ENCODE data around the gene MAS1L. TPM values are rescaled to one million over a fixed set of nuclear protein-coding genes. Genes with fewer than 3 reads are reported as not detected.
"Not testable (repeated sequence)": the region's sequence is repeated elsewhere in the genome, so short reads cannot be mapped to it uniquely, and the experiment has no call there.

The MAS1L gene
- total RNA-seq, 1 donor from 2014 or later = not detected

- intact Hi-C loops (cut with micrococcal nuclease) = no loop called here
Observed at GRCh38 chr6:29483735-29484134, 4.0 kb downstream of the MAS1L start.

- intact Hi-C loops (cut with micrococcal nuclease) = no loop called here
Observed at GRCh38 chr6:29483186-29483585, 4.6 kb downstream of the MAS1L start.

GRCh38 chr6:29479560-29479959, 8.2 kb downstream of the MAS1L start:
- intact Hi-C loops (cut with micrococcal nuclease) = no loop called here

- intact Hi-C loops (cut with micrococcal nuclease) = no loop called here
Observed at GRCh38 chr6:29478740-29479139, 9.0 kb downstream of the MAS1L start.

GRCh38 chr6:29477923-29478450, 9.8 kb downstream of the MAS1L start:
- intact Hi-C loops (cut with micrococcal nuclease) = no loop called here

GRCh38 chr6:29474996-29475395, 12.8 kb downstream of the MAS1L start:
- intact Hi-C loops (cut with micrococcal nuclease) = no loop called here

GRCh38 chr6:29466241-29466640, 21.5 kb downstream of the MAS1L start:
- intact Hi-C loops (cut with micrococcal nuclease) = no loop called here

GRCh38 chr6:29465801-29466200, 22.0 kb downstream of the MAS1L start:
- intact Hi-C loops (cut with micrococcal nuclease) = no loop called here

- intact Hi-C loops (cut with micrococcal nuclease) = no loop called here
Observed at GRCh38 chr6:29465279-29465678, 22.5 kb downstream of the MAS1L start.

- intact Hi-C loops (cut with micrococcal nuclease) = no loop called here
Observed at GRCh38 chr6:29462022-29462421, 25.7 kb downstream of the MAS1L start.

GRCh38 chr6:29461021-29461814, 26.5 kb downstream of the MAS1L start:
- intact Hi-C loops (cut with micrococcal nuclease) = no loop called here

- intact Hi-C loops (cut with micrococcal nuclease) = no loop called here
Observed at GRCh38 chr6:29456971-29457370, 30.8 kb downstream of the MAS1L start, which contains the start of the genes OR11A1 and OR2H1. OR11A1 (minus strand) TSS chr6:29457071; CDS start chr6:29427641, 29,430 bp downstream. OR2H1 (plus strand) TSS chr6:29457155; CDS start chr6:29461770, 4,615 bp downstream.

- intact Hi-C loops (cut with micrococcal nuclease) = no loop called here
Observed at GRCh38 chr6:29451471-29452193, 36.1 kb downstream of the MAS1L start.

- intact Hi-C loops (cut with micrococcal nuclease) = no loop called here
Observed at GRCh38 chr6:29447670-29448069, 40.1 kb downstream of the MAS1L start.

GRCh38 chr6:29444031-29444430, 43.7 kb downstream of the MAS1L start:
- intact Hi-C loops (cut with micrococcal nuclease) = not testable (repeated sequence)

- intact Hi-C loops (cut with micrococcal nuclease) = no loop called here
Observed at GRCh38 chr6:29442719-29443118, 45.0 kb downstream of the MAS1L start.

GRCh38 chr6:29439006-29439405, 48.8 kb downstream of the MAS1L start, which contains the start of gene OR10C1:
OR10C1 (plus strand) TSS chr6:29439306; CDS start chr6:29440016, 710 bp downstream.
- intact Hi-C loops (cut with micrococcal nuclease) = no loop called here

GRCh38 chr6:29436730-29437129, 51.0 kb downstream of the MAS1L start:
- intact Hi-C loops (cut with micrococcal nuclease) = not testable (repeated sequence)
